CD4-positive, alpha-beta T cell (primary cell): Measurements from ENCODE around the gene CLEC16A. TPM values are rescaled to one million over a fixed set of nuclear protein-coding genes. Genes with fewer than 3 reads are reported as not detected.

Experiments
- ATAC-seq: fragments of 200-7000 bp; cut with Tn5 transposase; one replicate; pipeline ENCODE4 v1.10.0; 2022; ENCODE audit warnings: mild to moderate bottlenecking; ENCODE audit not compliant: poor library complexity
- CTCF ChIA-PET: fragments of 350-600 bp; sonication (Branson Sonifier 250); formaldehyde crosslinking; loops from one replicate; lab custom pipeline; 2021; ENCODE audit warnings: antibody characterized with exemption, inconsistent platforms; lab: Charles Lee
- POLR2A ChIA-PET: fragments of 350-600 bp; sonication (Branson Sonifier 250); formaldehyde crosslinking; loops from one replicate; lab custom pipeline; 2021; ENCODE audit warnings: antibody characterized with exemption, inconsistent platforms; lab: Charles Lee
- DNase-seq, 14 experiments: peaks; one replicate each; pipeline ENCODE4 v3.0.0-alpha.2; 2013 to 2020; ENCODE audit warnings: mixed read lengths in 2 of 14
- H3K27ac ChIP-seq, 2 donors: one replicate each; pipeline versions ENCODE4 v1.5.1 to v1.7.0; 2013; ENCODE audit warnings: low read length in 2 of 2, low read depth in 1 of 2, mild to moderate bottlenecking in 1 of 2
- H3K27me3 ChIP-seq, 2 experiments: 1 replicate in 1 of 2; 2 replicates in 1 of 2; pipeline versions ENCODE4 v1.6.1 to v1.7.0; 2013; ENCODE audit warnings: low read length in 2 of 2, control low read depth in 1 of 2, mild to moderate bottlenecking in 1 of 2, moderate library complexity in 1 of 2; ENCODE audit not compliant: insufficient read depth in 2 of 2, control insufficient read depth in 1 of 2
- H3K36me3 ChIP-seq: one replicate; pipeline ENCODE4 v1.6.1; 2013; ENCODE audit warnings: low read length, control low read depth; ENCODE audit not compliant: insufficient read depth
- H3K4me1 ChIP-seq: one replicate; pipeline ENCODE4 v1.6.1; 2013; ENCODE audit warnings: low read length, control low read depth; ENCODE audit not compliant: insufficient read depth
- H3K4me3 ChIP-seq: one replicate; pipeline ENCODE4 v1.5.1; 2013; ENCODE audit warnings: mild to moderate bottlenecking, low read length, moderate library complexity
- H3K9me3 ChIP-seq, 2 experiments: 1 replicate in 1 of 2; 2 replicates in 1 of 2; pipeline versions ENCODE4 v1.6.1 to v1.7.0; 2013; ENCODE audit warnings: low read length in 2 of 2, mild to moderate bottlenecking in 2 of 2, control low read depth in 1 of 2, moderate library complexity in 1 of 2; ENCODE audit not compliant: control insufficient read depth in 1 of 2, insufficient read depth in 1 of 2
- H3K27ac Mint-ChIP-seq: one replicate; pipeline ENCODE4 v1.8.0; 2020; ENCODE audit warnings: mixed read lengths
- H3K27me3 Mint-ChIP-seq: one replicate; pipeline ENCODE4 v1.8.0; 2021; ENCODE audit warnings: mixed read lengths
- H3K36me3 Mint-ChIP-seq: one replicate; pipeline ENCODE4 v1.8.0; 2021; ENCODE audit warnings: low read depth, mixed read lengths
- H3K4me1 Mint-ChIP-seq: one replicate; pipeline ENCODE4 v1.8.0; 2021; ENCODE audit warnings: low read depth, mixed read lengths
- H3K4me3 Mint-ChIP-seq: one replicate; pipeline ENCODE4 v1.8.0; 2020; ENCODE audit warnings: mild to moderate bottlenecking, mixed read lengths
- H3K9me3 Mint-ChIP-seq: one replicate; pipeline ENCODE4 v1.8.0; 2020; ENCODE audit warnings: mixed read lengths
- intact Hi-C, 2 experiments: fragments of 100-400 bp; cut with DNase I in 1 of 2; cut with micrococcal nuclease in 1 of 2; formaldehyde crosslinking; loops; one replicate each; pipeline versions ENCODE4 v1.15.1 to v1.9.0; 2023 to 2025; cut with DNase I, micrococcal nuclease
- total RNA-seq, 174 experiments: library from RNA in 2 of 174; stranded (reverse) in 2 of 174; gene quantifications; one replicate each; pipeline ENCODE4 v1.2.3 and lab custom pipeline; 2021 to 2026
- TF ChIP-seq, protein P1 (sequence below): fragments of 200-600 bp; IDR thresholded peaks from one replicate; pipeline ENCODE4 v1.8.0; 2022; ENCODE audit warnings: antibody characterized with exemption, mild to moderate bottlenecking

The CLEC16A gene
- total RNA-seq, 2 experiments from 2014 or later, result 21.7 to 22.7 TPM

DNA sequence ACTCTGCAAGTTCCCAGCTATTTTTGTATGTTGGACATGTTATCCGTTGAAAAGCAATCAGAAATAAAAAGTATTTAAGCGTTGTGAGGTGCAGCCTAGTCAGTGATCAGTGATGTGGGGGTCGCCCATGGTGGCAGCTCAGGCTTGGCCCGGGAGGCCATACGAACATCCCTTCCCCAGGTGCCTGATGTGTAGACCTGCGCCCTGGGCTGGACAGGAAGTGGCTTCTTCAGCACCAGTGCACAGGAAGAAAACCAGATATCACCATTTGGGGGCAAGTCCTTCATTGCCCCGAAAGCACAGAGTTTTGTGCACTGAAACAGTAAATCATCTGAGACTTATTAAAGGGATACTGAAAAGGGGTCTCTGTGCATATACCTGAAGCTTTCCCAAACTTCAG, 212.8 kb downstream of the CLEC16A start:
- no peaks in the 10 kb centered on the region for H3K36me3 ChIP-seq
- H3K9me3 Mint-ChIP-seq, result no peaks in the 10 kb centered on the region
- peaks cover 3% of the 10 kb centered on the region for H3K4me1 ChIP-seq
- peaks cover 4% of the 10 kb centered on the region for H3K4me1 Mint-ChIP-seq
- no peaks in the 10 kb centered on the region for H3K9me3 ChIP-seq
- ATAC-seq (no peak), DNase-seq (no peak)
- no peaks in the 10 kb centered on the region for H3K27me3 Mint-ChIP-seq
- H3K27me3 ChIP-seq, result no peaks in the 10 kb centered on the region
- H3K27ac ChIP-seq, result no peak overlapping the region
- no peak overlapping the region for H3K27ac Mint-ChIP-seq
- intact Hi-C loops, result no loop called here
- no peak overlapping the region for H3K4me3 ChIP-seq
- no peak overlapping the region for H3K4me3 Mint-ChIP-seq
- TF ChIP-seq, protein P1, sequence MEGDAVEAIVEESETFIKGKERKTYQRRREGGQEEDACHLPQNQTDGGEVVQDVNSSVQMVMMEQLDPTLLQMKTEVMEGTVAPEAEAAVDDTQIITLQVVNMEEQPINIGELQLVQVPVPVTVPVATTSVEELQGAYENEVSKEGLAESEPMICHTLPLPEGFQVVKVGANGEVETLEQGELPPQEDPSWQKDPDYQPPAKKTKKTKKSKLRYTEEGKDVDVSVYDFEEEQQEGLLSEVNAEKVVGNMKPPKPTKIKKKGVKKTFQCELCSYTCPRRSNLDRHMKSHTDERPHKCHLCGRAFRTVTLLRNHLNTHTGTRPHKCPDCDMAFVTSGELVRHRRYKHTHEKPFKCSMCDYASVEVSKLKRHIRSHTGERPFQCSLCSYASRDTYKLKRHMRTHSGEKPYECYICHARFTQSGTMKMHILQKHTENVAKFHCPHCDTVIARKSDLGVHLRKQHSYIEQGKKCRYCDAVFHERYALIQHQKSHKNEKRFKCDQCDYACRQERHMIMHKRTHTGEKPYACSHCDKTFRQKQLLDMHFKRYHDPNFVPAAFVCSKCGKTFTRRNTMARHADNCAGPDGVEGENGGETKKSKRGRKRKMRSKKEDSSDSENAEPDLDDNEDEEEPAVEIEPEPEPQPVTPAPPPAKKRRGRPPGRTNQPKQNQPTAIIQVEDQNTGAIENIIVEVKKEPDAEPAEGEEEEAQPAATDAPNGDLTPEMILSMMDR, result no peak
- ChIA-PET CTCF (no interaction called here), POLR2A (no interaction called here)
- H3K36me3 Mint-ChIP-seq, result no peaks in the 10 kb centered on the region

DNA sequence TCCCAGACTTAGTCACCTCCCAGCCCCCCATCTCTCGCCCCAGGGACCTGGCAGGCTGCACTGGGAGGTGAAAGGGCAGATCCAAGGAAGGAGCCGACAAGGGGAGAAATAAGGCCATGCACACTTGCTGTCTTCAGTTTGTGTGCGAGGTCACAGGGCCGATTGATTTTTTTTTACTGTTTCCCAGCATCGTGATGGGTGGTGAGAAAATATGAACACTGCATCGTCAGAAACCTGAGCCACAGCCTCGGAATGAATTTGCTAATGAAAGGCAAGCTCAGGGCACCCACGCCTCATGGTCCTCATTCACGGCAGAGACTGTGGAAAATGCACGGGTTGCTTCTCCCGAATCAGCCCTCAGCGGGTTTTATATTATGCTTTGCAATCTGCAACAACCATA, 213.7 kb downstream of the CLEC16A start:
- Histone ChIP-seq H3K27me3 (no peaks in the 10 kb centered on the region), H3K4me1 (peaks cover 3% of the 10 kb centered on the region), H3K27ac (no peak overlapping the region), H3K36me3 (no peaks in the 10 kb centered on the region), H3K4me3 (no peak overlapping the region), H3K9me3 (no peaks in the 10 kb centered on the region)
- TF ChIP-seq, protein P1, result no peak
- H3K4me3 Mint-ChIP-seq, result no peak overlapping the region
- ATAC-seq, result no peak
- ChIA-PET CTCF (no interaction called here), POLR2A (interaction anchor here (0.6 kb wide), 1 partner anchor 461 kb away, joined by 5 read pairs; no protein-coding TSS in a partner anchor)
- intact Hi-C loops, result no loop called here
- no peak for DNase-seq
- H3K27ac Mint-ChIP-seq, result no peak overlapping the region
- H3K9me3 Mint-ChIP-seq, result no peaks in the 10 kb centered on the region
- no peaks in the 10 kb centered on the region for H3K27me3 Mint-ChIP-seq
- H3K36me3 Mint-ChIP-seq, result no peaks in the 10 kb centered on the region
- peaks cover 2% of the 10 kb centered on the region for H3K4me1 Mint-ChIP-seq

DNA sequence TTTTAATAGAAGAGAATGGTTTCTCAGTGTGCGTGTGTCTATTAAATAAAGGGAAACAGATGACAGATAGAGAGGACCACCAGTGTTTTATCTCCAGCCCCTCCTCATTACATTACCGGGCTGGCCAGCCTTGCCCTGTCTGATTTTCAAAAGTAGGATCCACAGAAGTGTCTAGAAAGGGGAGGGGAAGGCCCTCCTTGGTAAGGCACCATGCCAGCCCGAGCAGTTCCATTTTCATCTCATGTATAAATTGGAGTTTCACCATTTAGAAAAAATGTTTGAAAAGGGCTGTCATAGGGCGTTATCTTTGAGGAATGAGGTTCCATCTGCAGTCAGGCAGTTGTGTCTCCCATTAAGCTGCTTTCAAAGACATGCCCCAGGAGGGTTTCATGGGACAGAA, 214.9 kb downstream of the CLEC16A start:
- no peak for DNase-seq
- Histone ChIP-seq H3K4me3 (no peak overlapping the region), H3K27ac (no peak overlapping the region), H3K27me3 (no peaks in the 10 kb centered on the region), H3K9me3 (no peaks in the 10 kb centered on the region), H3K4me1 (peaks cover 3% of the 10 kb centered on the region), H3K36me3 (no peaks in the 10 kb centered on the region)
- ChIA-PET CTCF (interaction anchor here (1.3 kb wide), 1 partner anchor 29 kb away, joined by 3 read pairs; no protein-coding TSS in a partner anchor), POLR2A (no interaction called here)
- no peaks in the 10 kb centered on the region for H3K27me3 Mint-ChIP-seq
- H3K27ac Mint-ChIP-seq, result no peak overlapping the region
- H3K36me3 Mint-ChIP-seq, result no peaks in the 10 kb centered on the region
- H3K9me3 Mint-ChIP-seq, result no peaks in the 10 kb centered on the region
- TF ChIP-seq, protein P1, result no peak
- H3K4me1 Mint-ChIP-seq, result no peaks in the 10 kb centered on the region
- H3K4me3 Mint-ChIP-seq, result no peak overlapping the region
- intact Hi-C loops, result no loop called here
- ATAC-seq, result no peak
